Measurements from ENCODE around the gene TFPI2. TPM values are rescaled to one million over a fixed set of nuclear protein-coding genes. Genes with fewer than 3 reads are reported as not detected.
"Not testable (repeated sequence)": the region's sequence is repeated elsewhere in the genome, so short reads cannot be mapped to it uniquely, and the experiment has no call there.

Gene TFPI2
- total RNA-seq, 2 donors from 2014 or later: 1.1 to 5.9 TPM

DNA sequence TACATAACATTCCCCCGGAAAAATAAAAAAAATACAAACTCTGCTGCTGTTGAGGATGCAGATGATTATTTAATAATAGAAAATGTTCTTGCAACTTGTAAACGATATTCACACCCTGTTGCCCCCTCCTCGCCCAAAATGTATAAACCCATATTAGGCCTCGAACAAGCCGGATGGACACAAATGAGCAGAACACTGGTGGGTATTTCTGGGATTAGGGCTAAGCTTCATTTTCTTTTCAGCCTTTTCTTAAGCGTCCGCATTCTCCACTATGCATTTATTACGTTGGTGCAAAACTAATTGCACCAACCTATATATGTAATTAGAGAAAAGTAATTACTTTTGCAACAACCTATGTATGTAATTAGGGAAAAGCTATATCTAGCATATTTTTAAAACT is 30.6 kb upstream of the TFPI2 start:
- Histone ChIP-seq H3K27me3 (no peaks in the 10 kb centered on the region), H3K4me1 (peaks cover 0 to 27% of the 10 kb centered on the region in 2 donors), H3K36me3 (peaks cover 3% of the 10 kb centered on the region), H3K9me3 (no peaks in the 10 kb centered on the region), H3K27ac (peak overlapping the region; percentile 88 to 91), H3K4me3 (peak overlapping the region; percentile 47 to 66)
- no peak for TF ChIP-seq CTCF (IDR thresholded peaks at IDR 0.05)
- DNase-seq (ENCODE audit: low spot score): no peak

DNA sequence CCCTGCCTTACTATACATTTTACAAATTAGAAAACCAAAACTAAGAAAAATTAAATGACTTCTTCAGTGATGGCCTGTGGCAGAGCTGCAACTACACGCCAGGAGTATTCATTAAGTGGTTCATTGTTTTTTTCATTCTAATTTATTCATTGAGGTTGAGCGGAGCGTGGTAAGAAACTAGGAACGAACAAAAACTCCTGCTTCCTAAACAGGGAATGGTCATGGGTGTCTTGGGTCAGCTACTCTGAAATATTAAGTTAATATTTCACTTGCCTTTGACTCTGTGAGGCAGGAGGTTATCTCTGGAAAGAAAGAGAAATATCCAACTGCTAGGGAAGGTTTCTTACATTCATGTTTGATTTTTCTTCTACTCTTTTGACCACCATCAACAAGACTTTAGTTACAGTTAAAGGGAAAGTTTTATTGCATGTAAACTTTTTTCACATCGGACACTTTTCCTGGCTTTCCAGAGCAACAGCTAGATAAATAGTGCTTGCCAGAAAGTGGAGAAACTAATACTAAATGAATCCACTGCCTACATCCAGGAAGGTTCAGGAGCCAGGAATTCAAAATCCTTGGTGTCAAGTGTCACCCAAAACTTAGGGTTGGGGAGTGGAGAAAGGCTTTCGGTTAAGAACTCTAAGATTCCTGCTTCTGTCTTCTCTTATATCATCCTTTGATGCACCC is 30.1 kb upstream of the TFPI2 start:
- TF ChIP-seq CTCF (IDR thresholded peaks at IDR 0.05): no peak
- peak overlapping the region; percentile 47 to 66 for H3K4me3 ChIP-seq
- no peaks in the 10 kb centered on the region for H3K9me3 ChIP-seq
- peak overlapping the region; percentile 88 to 91 for H3K27ac ChIP-seq
- peaks cover 0 to 22% of the 10 kb centered on the region in 2 donors for H3K4me1 ChIP-seq
- DNase-seq (ENCODE audit: low spot score): no peak
- H3K36me3 ChIP-seq: no peaks in the 10 kb centered on the region
- H3K27me3 ChIP-seq: no peaks in the 10 kb centered on the region

DNA sequence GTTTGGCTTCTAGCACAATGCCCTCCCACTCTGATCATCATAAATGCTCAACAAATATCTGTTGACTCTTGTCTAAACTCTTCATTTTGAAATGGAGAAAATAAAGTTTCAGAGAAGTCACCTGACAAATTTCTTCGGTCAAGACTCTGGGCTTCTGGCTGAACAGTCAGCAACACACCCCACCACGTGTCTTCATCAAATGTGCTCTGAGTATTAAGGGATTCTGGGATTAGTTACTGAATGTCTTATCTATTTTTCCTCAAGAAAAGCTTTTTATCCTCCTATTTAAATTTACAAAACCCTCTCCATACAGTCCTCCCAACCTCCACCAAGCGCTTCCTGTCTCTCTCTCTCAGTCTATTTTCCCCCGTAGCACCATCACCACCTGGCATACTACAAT is 25.8 kb upstream of the TFPI2 start:
- not testable (repeated sequence) for H3K9me3 ChIP-seq; H3K27me3 ChIP-seq; H3K4me1 ChIP-seq; H3K36me3 ChIP-seq; DNase-seq (ENCODE audit: low spot score); H3K4me3 ChIP-seq; H3K27ac ChIP-seq

DNA sequence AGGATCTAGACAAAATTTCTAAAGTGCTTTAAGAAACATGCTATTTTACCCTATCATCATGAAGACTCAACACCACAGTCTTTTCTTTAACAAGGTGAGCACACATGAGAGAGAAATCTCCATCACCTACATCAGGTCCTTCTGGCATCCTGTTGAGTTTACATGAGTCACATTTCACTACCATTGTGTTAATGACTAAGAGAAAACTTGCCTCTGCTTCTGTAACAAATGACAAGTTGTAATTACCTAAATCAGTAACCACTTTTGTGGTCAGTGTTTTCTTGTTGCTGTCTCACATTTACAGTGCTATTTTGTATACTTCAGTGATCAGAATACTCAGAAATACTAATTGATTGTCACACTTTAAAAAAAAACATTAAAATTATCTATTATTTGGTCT is 25.3 kb upstream of the TFPI2 start:
- not testable (repeated sequence) for H3K27me3 ChIP-seq; DNase-seq (ENCODE audit: low spot score); H3K4me1 ChIP-seq; H3K36me3 ChIP-seq; H3K9me3 ChIP-seq; H3K4me3 ChIP-seq
- H3K27ac ChIP-seq: peak overlapping the region in 1 of 2 donors; percentile 66

DNA sequence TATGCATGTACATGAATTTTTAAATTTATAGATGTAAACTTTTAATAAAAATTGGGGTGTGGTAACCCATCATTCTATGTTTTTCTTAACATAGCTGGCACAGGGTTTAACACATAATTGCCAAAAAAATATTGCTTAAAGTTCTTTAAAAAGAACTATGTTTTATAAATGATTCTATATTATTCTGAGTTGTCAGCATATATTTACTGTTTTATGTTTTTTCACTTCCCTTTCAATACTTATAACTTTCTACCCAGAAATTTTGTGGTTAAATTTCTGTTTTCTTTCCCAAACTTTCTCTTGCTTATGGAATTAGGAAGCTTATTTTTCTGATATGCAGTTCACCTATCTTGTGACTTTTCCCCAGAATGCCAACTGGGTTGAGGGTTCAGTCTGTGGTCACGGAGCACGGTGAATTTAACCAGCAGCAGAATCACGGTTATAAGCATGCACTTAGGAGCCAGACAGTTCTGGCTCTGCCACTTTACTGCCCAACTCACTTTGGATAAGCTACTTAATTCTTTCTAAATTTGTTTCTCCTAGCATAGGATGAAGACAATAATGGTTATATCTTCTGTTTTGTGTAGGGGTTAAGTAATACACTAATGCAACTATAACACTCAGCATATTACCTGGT is 24.8 kb upstream of the TFPI2 start:
- H3K4me3 ChIP-seq; H3K4me1 ChIP-seq; H3K9me3 ChIP-seq; H3K36me3 ChIP-seq; H3K27me3 ChIP-seq; DNase-seq (ENCODE audit: low spot score): not testable (repeated sequence)
- H3K27ac ChIP-seq: peak overlapping the region in 1 of 2 donors; percentile 66

DNA sequence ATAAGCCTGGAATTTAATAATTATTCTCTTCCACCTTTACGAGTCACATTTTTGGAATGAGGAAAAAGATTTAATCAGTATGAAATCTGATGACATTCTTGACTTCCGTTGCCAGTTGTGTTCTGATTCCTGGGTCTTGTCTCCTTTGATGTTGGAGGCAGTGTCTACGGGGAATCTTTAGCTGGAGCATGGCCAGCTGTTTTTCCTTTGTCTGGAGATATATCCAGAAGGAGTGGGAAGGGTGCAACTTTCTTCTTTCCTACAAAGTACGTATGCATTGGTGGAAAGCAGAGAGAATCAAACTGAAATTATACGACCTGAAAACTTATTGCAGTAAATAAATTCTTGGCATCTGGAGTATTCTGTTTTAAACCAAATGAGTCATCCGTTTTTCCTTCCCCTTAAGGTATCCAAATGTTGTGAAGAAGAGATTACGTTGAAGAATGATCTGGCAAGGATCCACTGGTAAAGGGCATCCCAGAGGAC is 24.1 kb upstream of the TFPI2 start:
- no peaks in the 10 kb centered on the region for H3K9me3 ChIP-seq
- DNase-seq (ENCODE audit: low spot score): no peak
- no peak overlapping the region for H3K4me3 ChIP-seq
- no peaks in the 10 kb centered on the region for H3K27me3 ChIP-seq
- H3K4me1 ChIP-seq: peaks cover 0 to 9% of the 10 kb centered on the region in 2 donors
- no peaks in the 10 kb centered on the region for H3K36me3 ChIP-seq
- peak overlapping the region in 1 of 2 donors; percentile 66 for H3K27ac ChIP-seq
- no peak for TF ChIP-seq CTCF (IDR thresholded peaks at IDR 0.05)

GRCh38 chr7:93913197-93913596 is 22.6 kb upstream of the TFPI2 start:
- H3K27ac ChIP-seq: peak overlapping the region in 1 of 2 donors; percentile 37
- H3K9me3 ChIP-seq: no peaks in the 10 kb centered on the region
- no peak for TF ChIP-seq CTCF (IDR thresholded peaks at IDR 0.05)
- no peak for DNase-seq (ENCODE audit: low spot score)
- no peak overlapping the region for H3K4me3 ChIP-seq
- no peaks in the 10 kb centered on the region for H3K36me3 ChIP-seq
- H3K4me1 ChIP-seq: peaks cover 0 to 9% of the 10 kb centered on the region in 2 donors
- no peaks in the 10 kb centered on the region for H3K27me3 ChIP-seq

GRCh38 chr7:93911661-93912060 is 21.1 kb upstream of the TFPI2 start:
- H3K4me3 ChIP-seq; H3K27me3 ChIP-seq; H3K4me1 ChIP-seq; H3K9me3 ChIP-seq; DNase-seq (ENCODE audit: low spot score); H3K36me3 ChIP-seq: not testable (repeated sequence)
- peak overlapping the region in 1 of 2 donors; percentile 53 for H3K27ac ChIP-seq

DNA sequence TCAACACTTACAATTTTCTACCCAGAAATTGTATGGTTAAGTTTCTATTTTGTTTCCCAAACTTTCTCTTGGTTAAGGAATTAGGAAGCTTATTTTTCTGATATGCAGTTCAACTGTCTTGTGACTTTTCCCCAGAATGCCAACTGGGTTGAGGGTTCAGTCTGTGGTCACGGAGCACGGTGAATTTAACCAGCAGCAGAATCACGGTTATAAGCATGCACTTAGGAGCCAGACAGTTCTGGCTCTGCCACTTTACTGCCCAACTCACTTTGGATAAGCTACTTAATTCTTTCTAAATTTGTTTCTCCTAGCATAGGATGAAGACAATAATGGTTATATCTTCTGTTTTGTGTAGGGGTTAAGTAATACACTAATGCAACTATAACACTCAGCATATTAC is 20.7 kb upstream of the TFPI2 start:
- not testable (repeated sequence) for H3K36me3 ChIP-seq; H3K4me1 ChIP-seq; H3K9me3 ChIP-seq; DNase-seq (ENCODE audit: low spot score); H3K4me3 ChIP-seq; H3K27me3 ChIP-seq
- peak overlapping the region in 1 of 2 donors; percentile 53 for H3K27ac ChIP-seq
